Muscle layer of colon (tissue), 2 donors: ENCODE measurements around the gene KCNJ10.

Experiments
- H3K27ac ChIP-seq: one replicate; pipeline ENCODE4 v1.7.0; 2013; ENCODE audit warnings: low read depth, mild to moderate bottlenecking, low read length, moderate library complexity
- H3K27me3 ChIP-seq, 2 donors: one replicate each; pipeline ENCODE4 v1.7.0; 2013; ENCODE audit warnings: low read length in 2 of 2, mild to moderate bottlenecking in 2 of 2; ENCODE audit not compliant: insufficient read depth in 2 of 2, control insufficient read depth in 1 of 2
- H3K36me3 ChIP-seq: one replicate; pipeline ENCODE4 v1.7.0; 2013; ENCODE audit warnings: mild to moderate bottlenecking, low read length; ENCODE audit not compliant: insufficient read depth
- H3K4me1 ChIP-seq: one replicate; pipeline ENCODE4 v1.7.0; 2013; ENCODE audit warnings: mild to moderate bottlenecking, low read length; ENCODE audit not compliant: insufficient read depth
- H3K4me3 ChIP-seq, 2 donors: one replicate each; pipeline ENCODE4 v1.7.0; 2013; ENCODE audit warnings: low read length in 2 of 2, low read depth in 1 of 2, mild to moderate bottlenecking in 1 of 2, moderate library complexity in 1 of 2
- H3K9ac ChIP-seq: one replicate; pipeline ENCODE4 v1.7.0; 2013; ENCODE audit warnings: low read length
- H3K9me3 ChIP-seq: one replicate; pipeline ENCODE4 v1.7.0; 2013; ENCODE audit warnings: mild to moderate bottlenecking, low read length
- donor health status: abdominal sarcoma.
- donor health status: Adenocarcinoma of cecum.

The KCNJ10 gene

DNA sequence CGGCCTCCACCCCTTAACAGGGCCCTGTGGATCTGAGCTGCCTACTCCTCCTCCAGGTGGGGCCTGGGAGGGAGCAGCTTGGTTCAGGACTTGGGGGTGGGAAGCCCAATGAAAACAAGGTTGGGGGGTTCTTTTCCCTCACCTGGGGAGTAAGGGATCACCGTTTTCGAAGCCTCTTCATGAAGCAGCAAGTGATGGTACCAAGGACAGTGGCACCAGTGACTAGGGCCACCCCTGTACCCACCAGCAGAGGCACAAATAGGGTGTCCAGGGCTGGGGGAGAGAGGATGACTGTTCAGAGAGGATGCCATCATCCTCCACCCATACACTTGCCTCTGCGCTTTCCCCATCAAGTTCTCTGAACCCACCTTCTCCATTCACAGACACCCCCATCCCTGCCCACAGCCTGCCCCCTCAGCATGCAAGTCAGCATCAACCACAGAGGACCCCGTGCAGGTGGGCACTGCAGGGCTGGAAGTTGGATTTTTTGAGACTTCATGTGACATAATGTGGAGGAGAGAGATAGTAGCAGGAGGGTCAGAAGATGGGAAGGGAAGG, 21.8 kb upstream of the KCNJ10 start:
- peaks cover 25% of the 10 kb centered on the region for H3K36me3 ChIP-seq
- H3K9ac ChIP-seq, result no peak overlapping the region
- no peak overlapping the region for H3K27ac ChIP-seq
- H3K4me3 ChIP-seq, result no peak overlapping the region
- peaks cover 8% of the 10 kb centered on the region for H3K4me1 ChIP-seq
- H3K9me3 ChIP-seq, result no peaks in the 10 kb centered on the region
- no peaks in the 10 kb centered on the region for H3K27me3 ChIP-seq

DNA sequence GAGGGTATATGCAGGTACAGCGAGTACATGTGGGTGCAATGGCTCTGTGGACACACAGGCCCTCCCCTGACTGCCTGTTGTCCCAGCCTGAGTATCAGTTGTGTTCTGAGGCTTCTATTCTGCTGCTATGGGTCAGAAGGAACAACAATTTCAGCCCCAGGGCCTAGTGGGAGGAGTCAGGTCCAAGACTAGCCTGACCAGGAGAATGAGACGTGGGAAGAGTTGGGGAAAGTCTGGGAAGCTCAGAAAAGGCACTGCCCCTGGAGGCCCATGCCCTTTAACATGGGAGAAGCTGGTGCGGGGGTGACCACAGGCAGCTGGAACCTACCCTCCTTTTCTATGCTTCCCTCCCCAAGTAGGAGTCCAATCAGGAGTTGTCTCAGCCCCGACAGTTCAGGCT, 20.8 kb upstream of the KCNJ10 start:
- H3K9ac ChIP-seq, result no peak overlapping the region
- H3K36me3 ChIP-seq, result peaks cover 25% of the 10 kb centered on the region
- H3K27ac ChIP-seq, result no peak overlapping the region

DNA sequence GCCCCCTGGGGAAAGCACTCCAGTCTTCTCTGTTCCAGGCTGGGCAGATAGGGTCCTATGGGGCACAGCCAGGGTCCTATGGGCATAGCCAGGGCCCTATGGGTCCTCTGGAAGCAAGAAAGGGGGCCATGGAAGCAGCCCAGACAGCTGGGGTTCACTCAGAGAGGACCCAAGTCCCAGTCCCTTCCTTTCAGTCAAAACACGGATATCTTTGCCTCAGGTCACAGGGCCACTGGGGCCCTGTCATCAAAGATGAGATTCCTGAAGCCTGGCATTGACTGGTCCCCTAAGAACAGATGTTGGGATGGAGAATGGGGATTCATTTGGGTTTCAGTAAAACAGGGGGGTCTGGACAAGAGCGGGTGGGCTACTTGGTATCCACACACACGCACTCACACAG, 19.9 kb upstream of the KCNJ10 start:
- no peaks in the 10 kb centered on the region for H3K27me3 ChIP-seq
- H3K4me3 ChIP-seq, result no peak overlapping the region
- H3K4me1 ChIP-seq, result peaks cover 4% of the 10 kb centered on the region
- no peaks in the 10 kb centered on the region for H3K9me3 ChIP-seq
- H3K36me3 ChIP-seq, result peaks cover 25% of the 10 kb centered on the region
- no peak overlapping the region for H3K9ac ChIP-seq
- no peak overlapping the region for H3K27ac ChIP-seq

More for the DNA sequence above, 20.8 kb upstream of the KCNJ10 start:
- Histone ChIP-seq H3K9me3 (no peaks in the 10 kb centered on the region), H3K4me1 (peaks cover 2% of the 10 kb centered on the region), H3K27me3 (no peaks in the 10 kb centered on the region), H3K4me3 (no peak overlapping the region)

DNA sequence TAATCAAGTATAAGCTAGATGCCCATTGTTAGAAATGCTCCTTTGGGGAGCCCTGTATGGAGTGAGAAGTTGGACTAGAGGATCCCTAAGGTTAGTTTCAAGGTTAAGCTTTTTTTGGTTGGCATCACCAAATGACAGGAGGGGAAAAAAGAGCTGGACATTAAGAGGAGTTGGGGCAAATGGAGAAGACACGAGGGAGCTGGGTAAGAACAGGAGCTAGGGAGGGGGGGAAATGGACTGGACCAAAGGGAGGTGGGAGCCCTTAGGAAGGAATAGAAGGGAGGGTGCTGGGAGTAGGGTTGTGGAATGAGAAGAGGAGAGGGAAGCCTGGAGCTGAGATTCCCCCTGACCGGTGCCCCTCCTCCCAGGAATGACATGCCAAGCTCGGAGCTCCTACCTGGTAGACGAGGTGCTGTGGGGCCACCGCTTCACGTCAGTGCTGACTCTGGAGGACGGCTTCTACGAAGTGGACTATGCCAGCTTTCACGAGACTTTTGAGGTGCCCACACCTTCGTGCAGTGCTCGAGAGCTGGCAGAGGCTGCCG, 17.2 kb upstream of the KCNJ10 start:
- H3K27me3 ChIP-seq, result peaks cover 5 to 15% of the 10 kb centered on the region in 2 donors
- no peaks in the 10 kb centered on the region for H3K9me3 ChIP-seq
- H3K4me1 ChIP-seq, result peaks cover 4% of the 10 kb centered on the region
- no peak overlapping the region for H3K27ac ChIP-seq
- H3K4me3 ChIP-seq, result no peak overlapping the region
- peaks cover 7% of the 10 kb centered on the region for H3K36me3 ChIP-seq
- no peak overlapping the region for H3K9ac ChIP-seq

DNA sequence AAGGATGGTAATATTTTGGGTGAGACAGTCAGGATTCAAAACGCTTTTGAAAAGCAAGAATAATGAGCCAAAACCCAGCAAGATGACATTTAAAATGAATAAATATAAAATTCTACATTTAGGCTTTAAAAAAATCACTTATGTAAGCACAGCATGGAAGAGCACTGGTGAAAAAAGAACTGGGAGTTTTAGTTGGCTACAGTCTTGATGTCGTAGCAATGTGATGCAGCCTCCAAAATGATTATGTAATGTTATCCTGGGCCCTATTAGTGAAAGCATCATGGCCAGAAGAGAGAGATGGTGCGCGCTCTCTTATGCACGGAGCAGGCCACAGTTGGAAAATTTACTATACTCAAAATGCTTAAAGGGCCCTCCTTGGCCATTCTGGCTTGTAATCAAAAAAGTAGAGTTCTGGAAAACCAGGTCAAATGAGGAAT, 16.5 kb upstream of the KCNJ10 start:
- peaks cover 4% of the 10 kb centered on the region for H3K4me1 ChIP-seq
- H3K9me3 ChIP-seq, result no peaks in the 10 kb centered on the region
- no peak overlapping the region for H3K4me3 ChIP-seq
- H3K27ac ChIP-seq, result peak overlapping the region; percentile 14
- no peaks in the 10 kb centered on the region for H3K36me3 ChIP-seq
- no peak overlapping the region for H3K9ac ChIP-seq
- H3K27me3 ChIP-seq, result peaks cover 10 to 21% of the 10 kb centered on the region in 2 donors

DNA sequence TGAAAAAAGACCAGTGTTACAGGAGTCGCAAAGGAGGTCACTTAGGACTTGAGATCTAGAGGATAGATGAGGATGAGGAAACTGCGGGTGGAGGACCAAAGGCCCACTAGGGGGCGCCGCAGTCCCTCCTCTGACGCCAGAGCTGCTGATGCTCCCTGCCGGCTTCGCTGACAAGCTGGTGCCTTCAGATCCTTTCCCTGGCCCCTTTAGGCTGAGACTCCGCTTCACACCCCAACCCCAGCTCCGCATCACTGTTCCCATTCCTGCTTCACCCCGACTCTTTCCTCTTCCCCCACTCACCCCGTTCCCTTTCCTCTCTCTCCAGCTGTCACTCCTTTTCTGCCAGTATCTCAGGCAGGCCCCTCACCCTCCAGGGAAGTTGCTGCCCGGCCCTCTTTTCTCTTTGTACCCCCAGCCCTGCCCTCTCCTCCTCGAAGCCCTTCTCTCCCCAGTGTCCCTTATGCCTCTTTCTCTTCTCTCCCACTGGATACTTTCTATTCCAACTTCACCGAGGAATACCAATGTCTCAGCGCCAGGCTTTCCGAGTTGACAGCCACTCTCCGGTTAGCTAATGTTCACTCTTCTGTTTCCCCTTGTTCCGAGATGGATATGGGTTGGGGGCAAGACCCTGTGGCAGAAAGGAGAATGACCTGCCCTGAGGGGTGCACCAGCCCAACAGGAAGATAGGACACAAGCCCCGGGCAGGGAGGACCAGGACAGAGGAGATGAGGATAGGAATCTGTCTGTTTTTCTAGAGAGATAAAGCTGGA, 15.9 kb upstream of the KCNJ10 start:
- no peaks in the 10 kb centered on the region for H3K36me3 ChIP-seq
- H3K27ac ChIP-seq, result peak overlapping the region; percentile 60
- peaks cover 8% of the 10 kb centered on the region for H3K4me1 ChIP-seq
- no peak overlapping the region for H3K4me3 ChIP-seq
- no peak overlapping the region for H3K9ac ChIP-seq
- H3K27me3 ChIP-seq, result peaks cover 13 to 27% of the 10 kb centered on the region in 2 donors
- H3K9me3 ChIP-seq, result no peaks in the 10 kb centered on the region

DNA sequence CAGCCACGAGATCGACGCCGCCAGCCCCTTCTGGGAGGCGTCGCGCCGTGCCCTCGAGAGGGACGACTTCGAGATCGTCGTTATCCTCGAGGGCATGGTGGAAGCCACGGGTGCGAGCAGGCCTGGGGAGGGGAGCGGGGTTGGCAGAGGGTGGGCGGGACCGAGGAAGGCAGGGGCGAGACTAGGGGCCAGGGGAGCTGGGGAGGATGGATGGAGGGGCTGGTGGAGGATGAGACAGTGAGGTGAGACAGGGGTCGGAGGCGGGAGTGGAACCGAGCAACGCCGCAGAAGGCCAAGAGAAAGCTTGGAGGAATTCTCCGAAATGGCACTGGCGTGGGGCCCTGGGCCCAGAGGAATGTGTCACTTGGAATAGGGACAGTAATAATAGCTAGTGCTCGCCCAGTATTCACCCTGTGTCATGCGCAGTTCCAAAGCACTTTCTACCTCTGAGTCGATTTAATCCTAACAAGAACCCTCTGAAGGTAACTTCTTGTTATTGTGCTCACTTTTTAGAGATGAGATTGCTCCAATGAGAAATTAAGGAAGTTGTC, 14.9 kb upstream of the KCNJ10 start:
- Histone ChIP-seq H3K4me3 (no peak overlapping the region), H3K4me1 (peaks cover 8% of the 10 kb centered on the region), H3K27ac (no peak overlapping the region), H3K9ac (no peak overlapping the region), H3K27me3 (peaks cover 23 to 31% of the 10 kb centered on the region in 2 donors), H3K9me3 (no peaks in the 10 kb centered on the region), H3K36me3 (no peaks in the 10 kb centered on the region)

DNA sequence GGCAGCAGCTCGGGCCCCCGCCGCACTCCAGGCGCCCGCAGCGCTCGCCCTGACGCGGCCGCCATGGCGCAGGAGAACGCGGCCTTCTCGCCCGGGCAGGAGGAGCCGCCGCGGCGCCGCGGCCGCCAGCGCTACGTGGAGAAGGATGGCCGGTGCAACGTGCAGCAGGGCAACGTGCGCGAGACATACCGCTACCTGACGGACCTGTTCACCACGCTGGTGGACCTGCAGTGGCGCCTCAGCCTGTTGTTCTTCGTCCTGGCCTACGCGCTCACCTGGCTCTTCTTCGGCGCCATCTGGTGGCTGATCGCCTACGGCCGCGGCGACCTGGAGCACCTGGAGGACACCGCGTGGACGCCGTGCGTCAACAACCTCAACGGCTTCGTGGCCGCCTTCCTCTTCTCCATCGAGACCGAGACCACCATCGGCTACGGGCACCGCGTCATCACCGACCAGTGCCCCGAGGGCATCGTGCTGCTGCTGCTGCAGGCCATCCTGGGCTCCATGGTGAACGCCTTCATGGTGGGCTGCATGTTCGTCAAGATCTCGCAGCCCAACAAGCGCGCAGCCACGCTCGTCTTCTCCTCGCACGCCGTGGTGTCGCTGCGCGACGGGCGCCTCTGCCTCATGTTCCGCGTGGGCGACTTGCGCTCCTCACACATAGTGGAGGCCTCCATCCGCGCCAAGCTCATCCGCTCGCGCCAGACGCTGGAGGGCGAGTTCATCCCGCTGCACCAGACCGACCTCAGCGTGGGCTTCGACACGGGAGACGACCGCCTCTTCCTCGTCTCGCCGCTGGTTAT, 14.2 kb upstream of the KCNJ10 start:
- H3K27ac ChIP-seq, result no peak overlapping the region
- peak overlapping the region; percentile 38 to 41 for H3K4me3 ChIP-seq
- H3K4me1 ChIP-seq, result peaks cover 8% of the 10 kb centered on the region
- no peaks in the 10 kb centered on the region for H3K36me3 ChIP-seq
- no peaks in the 10 kb centered on the region for H3K9me3 ChIP-seq
- H3K27me3 ChIP-seq, result peaks cover 29 to 31% of the 10 kb centered on the region in 2 donors
- no peak overlapping the region for H3K9ac ChIP-seq

DNA sequence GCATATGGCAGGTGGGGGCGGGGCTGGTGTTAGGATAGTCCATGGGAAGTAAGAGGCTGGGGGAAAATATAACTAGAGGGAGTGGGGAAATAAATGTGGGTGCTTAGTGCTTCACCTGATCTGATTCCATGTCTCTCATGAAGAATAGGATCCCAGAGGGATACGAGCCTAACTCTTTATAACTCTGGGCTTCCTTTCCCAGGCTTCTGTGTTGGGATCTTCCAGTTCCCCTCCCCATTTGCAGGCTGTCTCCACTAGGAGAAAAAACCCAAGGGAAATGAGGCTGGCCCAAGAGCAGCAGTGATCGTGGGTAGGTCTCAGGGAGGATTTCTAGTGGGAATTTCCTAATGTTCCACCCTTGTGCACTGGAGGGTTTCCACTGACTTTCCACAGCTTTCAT, 13.0 kb upstream of the KCNJ10 start:
- Histone ChIP-seq H3K27me3 (peaks cover 29 to 38% of the 10 kb centered on the region in 2 donors), H3K9ac (no peak overlapping the region), H3K27ac (no peak overlapping the region), H3K4me3 (no peak overlapping the region), H3K4me1 (peaks cover 8% of the 10 kb centered on the region), H3K9me3 (no peaks in the 10 kb centered on the region), H3K36me3 (no peaks in the 10 kb centered on the region)

DNA sequence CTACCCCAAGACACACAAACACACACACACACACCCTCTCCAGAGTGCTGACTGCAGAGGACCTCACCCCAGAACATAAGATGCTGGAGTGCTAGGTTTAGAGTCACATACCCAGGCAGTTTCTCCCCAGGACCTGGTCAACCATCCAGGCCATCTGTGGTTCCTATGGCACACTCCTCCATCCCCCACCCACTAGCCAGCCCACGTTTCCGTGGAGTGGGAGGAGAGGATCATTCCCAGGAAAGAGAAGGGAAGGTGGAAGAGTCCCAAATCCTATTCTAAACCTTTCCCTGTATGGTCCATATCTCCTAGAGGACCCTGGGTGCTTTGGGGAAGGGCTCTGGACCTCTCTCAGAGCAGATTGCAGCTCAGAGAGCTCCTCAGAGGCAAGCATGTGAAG, 12.5 kb upstream of the KCNJ10 start:
- Histone ChIP-seq H3K9ac (no peak overlapping the region), H3K27ac (no peak overlapping the region), H3K36me3 (no peaks in the 10 kb centered on the region), H3K4me3 (no peak overlapping the region), H3K27me3 (peaks cover 29 to 38% of the 10 kb centered on the region in 2 donors), H3K4me1 (peaks cover 8% of the 10 kb centered on the region), H3K9me3 (no peaks in the 10 kb centered on the region)
